Measurements from ENCODE around the gene RBL2.

RBL2 gene

DNA sequence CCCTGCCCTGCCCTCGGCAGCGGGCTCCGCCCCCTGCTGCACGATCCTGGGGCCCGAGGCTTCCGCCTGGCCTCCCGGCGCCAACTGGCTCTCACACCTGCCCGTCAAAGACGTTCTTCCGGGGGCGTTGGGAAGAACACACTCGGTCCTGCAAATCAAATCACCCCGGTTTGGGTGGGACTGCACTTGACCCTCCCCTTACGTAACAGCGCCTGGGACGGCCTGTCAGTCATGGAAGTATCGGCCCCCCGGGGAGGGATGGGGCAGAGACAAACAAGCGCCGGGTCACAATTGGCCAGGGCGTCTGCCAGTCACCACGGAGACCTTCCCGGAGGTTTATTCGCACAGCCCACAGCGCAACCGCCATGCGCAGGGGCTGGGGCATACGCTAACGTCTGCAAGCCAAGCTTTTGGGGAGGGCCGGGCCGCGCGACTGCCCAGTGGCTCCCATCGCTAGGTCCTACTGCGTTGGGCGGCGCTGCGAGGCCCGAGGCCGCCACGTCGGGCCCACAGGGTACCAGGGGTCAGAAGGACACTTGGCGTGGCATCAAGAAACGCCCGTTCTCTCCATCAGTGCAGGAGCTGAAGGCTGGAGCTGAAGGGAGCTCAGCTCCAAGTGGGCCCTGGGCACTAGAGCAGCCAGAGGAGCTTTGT is 69.1 kb downstream of the RBL2 start (continued):
- TF ChIP-seq, protein P1, sequence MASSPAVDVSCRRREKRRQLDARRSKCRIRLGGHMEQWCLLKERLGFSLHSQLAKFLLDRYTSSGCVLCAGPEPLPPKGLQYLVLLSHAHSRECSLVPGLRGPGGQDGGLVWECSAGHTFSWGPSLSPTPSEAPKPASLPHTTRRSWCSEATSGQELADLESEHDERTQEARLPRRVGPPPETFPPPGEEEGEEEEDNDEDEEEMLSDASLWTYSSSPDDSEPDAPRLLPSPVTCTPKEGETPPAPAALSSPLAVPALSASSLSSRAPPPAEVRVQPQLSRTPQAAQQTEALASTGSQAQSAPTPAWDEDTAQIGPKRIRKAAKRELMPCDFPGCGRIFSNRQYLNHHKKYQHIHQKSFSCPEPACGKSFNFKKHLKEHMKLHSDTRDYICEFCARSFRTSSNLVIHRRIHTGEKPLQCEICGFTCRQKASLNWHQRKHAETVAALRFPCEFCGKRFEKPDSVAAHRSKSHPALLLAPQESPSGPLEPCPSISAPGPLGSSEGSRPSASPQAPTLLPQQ (tag by site-specific recombination; IDR thresholded peaks at IDR 0.05) = peak; percentile 92
- TF ChIP-seq REPIN1 (tag by site-specific recombination; IDR thresholded peaks at IDR 0.05; ENCODE audit: low read depth) (no peak), KLF8 (tag by site-specific recombination; IDR thresholded peaks at IDR 0.05) (peak; percentile 77; the same call in 1 of the 2 replicates), ZNF600 (tag by site-specific recombination; IDR thresholded peaks at IDR 0.05) (peak; percentile 33; the same call in 1 of the 2 replicates), ELK4 (IDR thresholded peaks at IDR 0.05; ENCODE audit: borderline replicate concordance, low read depth, low read length) (no peak), ZNF138 (tag by site-specific recombination; IDR thresholded peaks at IDR 0.05; ENCODE audit: borderline replicate concordance) (no peak), ZNF148 (tag by site-specific recombination; IDR thresholded peaks at IDR 0.05; ENCODE audit: borderline replicate concordance) (no peak), ZNF610 (tag by site-specific recombination; IDR thresholded peaks at IDR 0.05; ENCODE audit: borderline replicate concordance) (no peak), ZNF518A (tag by site-specific recombination; conservative IDR thresholded peaks at IDR 0.05; ENCODE audit: low read depth) (peak; percentile 40; the same call in 1 of the 2 replicates), ZFP41 (tag by site-specific recombination; IDR thresholded peaks at IDR 0.05; ENCODE audit: borderline replicate concordance) (no peak), ZBTB17 (tag by site-specific recombination; IDR thresholded peaks at IDR 0.05) (no peak), ZNF292 (tag by site-specific recombination; IDR thresholded peaks at IDR 0.05; ENCODE audit: borderline replicate concordance, low read depth) (no peak), INSM2 (tag by site-specific recombination; IDR thresholded peaks at IDR 0.05) (no peak), KLF16 (tag by site-specific recombination; IDR thresholded peaks at IDR 0.05) (0 out of 2 replicates have a peak, but pooled peaks have one; percentile 43), ZNF37A (tag by site-specific recombination; IDR thresholded peaks at IDR 0.05) (no peak), ZNF112 (tag by site-specific recombination; IDR thresholded peaks at IDR 0.05) (no peak), ZNF473 (tag by site-specific recombination; IDR thresholded peaks at IDR 0.05) (no peak), PATZ1 (tag by site-specific recombination; IDR thresholded peaks at IDR 0.05) (peak; percentile 94)
- TF ChIP-seq, protein P2, sequence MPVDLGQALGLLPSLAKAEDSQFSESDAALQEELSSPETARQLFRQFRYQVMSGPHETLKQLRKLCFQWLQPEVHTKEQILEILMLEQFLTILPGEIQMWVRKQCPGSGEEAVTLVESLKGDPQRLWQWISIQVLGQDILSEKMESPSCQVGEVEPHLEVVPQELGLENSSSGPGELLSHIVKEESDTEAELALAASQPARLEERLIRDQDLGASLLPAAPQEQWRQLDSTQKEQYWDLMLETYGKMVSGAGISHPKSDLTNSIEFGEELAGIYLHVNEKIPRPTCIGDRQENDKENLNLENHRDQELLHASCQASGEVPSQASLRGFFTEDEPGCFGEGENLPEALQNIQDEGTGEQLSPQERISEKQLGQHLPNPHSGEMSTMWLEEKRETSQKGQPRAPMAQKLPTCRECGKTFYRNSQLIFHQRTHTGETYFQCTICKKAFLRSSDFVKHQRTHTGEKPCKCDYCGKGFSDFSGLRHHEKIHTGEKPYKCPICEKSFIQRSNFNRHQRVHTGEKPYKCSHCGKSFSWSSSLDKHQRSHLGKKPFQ (tag by site-specific recombination; IDR thresholded peaks at IDR 0.05) = no peak
- TF ChIP-seq, protein P3, sequence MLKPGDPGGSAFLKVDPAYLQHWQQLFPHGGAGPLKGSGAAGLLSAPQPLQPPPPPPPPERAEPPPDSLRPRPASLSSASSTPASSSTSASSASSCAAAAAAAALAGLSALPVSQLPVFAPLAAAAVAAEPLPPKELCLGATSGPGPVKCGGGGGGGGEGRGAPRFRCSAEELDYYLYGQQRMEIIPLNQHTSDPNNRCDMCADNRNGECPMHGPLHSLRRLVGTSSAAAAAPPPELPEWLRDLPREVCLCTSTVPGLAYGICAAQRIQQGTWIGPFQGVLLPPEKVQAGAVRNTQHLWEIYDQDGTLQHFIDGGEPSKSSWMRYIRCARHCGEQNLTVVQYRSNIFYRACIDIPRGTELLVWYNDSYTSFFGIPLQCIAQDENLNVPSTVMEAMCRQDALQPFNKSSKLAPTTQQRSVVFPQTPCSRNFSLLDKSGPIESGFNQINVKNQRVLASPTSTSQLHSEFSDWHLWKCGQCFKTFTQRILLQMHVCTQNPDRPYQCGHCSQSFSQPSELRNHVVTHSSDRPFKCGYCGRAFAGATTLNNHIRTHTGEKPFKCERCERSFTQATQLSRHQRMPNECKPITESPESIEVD (tag by site-specific recombination; IDR thresholded peaks at IDR 0.05) = no peak
